Measurements from ENCODE around the gene ALG9.

DNA sequence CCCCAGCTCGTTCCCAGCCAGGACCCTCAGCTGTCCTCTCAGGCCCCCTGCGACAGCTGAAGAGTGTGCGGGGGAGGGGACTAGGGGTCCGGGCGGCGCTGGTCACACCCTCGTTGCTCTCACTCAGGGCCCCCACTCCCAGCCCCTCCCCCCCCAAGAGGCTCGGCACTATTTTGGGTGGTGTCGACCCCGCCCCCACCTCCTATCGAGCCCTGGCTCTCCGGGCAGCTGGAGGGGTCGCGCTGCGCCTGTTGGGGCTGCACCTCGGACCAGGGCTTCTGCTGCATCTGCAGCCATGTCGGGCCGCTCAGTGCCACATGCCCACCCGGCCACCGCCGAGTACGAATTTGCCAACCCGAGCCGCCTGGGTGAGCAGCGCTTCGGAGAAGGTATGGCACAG, 41.2 kb upstream of the ALG9 start, which contains the start of gene HSPB2:
- TF ChIP-seq POLR2AphosphoS5 (IDR thresholded peaks at IDR 0.05) (no peak), POLR2A (IDR thresholded peaks at IDR 0.05) (no peak)
- TF ChIP-seq, protein P1, sequence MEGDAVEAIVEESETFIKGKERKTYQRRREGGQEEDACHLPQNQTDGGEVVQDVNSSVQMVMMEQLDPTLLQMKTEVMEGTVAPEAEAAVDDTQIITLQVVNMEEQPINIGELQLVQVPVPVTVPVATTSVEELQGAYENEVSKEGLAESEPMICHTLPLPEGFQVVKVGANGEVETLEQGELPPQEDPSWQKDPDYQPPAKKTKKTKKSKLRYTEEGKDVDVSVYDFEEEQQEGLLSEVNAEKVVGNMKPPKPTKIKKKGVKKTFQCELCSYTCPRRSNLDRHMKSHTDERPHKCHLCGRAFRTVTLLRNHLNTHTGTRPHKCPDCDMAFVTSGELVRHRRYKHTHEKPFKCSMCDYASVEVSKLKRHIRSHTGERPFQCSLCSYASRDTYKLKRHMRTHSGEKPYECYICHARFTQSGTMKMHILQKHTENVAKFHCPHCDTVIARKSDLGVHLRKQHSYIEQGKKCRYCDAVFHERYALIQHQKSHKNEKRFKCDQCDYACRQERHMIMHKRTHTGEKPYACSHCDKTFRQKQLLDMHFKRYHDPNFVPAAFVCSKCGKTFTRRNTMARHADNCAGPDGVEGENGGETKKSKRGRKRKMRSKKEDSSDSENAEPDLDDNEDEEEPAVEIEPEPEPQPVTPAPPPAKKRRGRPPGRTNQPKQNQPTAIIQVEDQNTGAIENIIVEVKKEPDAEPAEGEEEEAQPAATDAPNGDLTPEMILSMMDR (IDR thresholded peaks at IDR 0.05), result no peak
